ENCODE data around the gene DENND2A.
A peak's percentile ranks its signal among the peaks of the same experiment; 100 is the strongest.

DENND2A gene

DNA sequence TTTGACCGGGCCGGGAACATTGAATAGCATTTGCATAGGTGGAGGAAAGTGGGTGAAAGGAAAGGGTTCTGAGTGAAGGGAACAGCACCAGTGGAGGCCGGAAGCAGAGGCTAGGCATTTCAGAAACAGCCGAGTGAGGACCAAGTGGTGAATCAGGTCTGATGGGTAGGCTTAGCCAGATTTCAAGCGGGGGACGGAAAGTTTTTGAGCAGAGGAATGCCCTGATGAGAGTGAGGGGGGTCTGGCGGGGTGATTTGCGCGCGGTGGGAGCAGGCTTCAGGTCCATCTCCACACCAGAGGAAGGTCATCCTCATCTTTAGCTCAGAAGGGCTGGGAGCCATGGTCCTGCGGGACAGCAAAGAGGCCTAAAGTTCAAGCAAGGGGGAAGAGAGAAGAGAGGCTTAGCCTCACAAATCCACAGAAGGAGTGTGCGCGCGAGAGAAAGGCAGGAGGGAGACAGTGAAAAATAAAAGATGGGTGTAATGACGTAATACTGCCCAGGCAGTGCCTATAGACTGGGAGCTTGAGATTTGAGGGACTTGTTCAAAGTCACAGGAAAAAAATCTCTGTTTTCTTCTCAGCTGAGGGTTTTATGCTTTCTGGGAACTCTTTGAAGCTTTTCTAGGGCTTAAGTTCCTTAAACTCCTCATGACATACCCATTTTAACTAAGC is 1.0 kb upstream of the DENND2A start:
- Histone ChIP-seq H3K4me1 (peaks cover 5% of the 10 kb centered on the region), H3K9me3 (ENCODE audit: control insufficient read depth, low read length) (no peaks in the 10 kb centered on the region), H3K27ac (peak overlapping the region; percentile 68), H3K79me2 (no peaks in the 10 kb centered on the region), H3K9ac (no peak overlapping the region), H2AFZ (peak overlapping the region; percentile 100), H3K4me3 (ENCODE audit: low read depth, low read length) (no peak overlapping the region), H3K27me3 (ENCODE audit: control insufficient read depth, insufficient read depth, low read length) (no peaks in the 10 kb centered on the region), H3K36me3 (ENCODE audit: control insufficient read depth, insufficient read depth, low read length) (no peaks in the 10 kb centered on the region), H3K4me2 (ENCODE audit: low read length) (peak overlapping the region; percentile 83)
- TF ChIP-seq, protein P1, sequence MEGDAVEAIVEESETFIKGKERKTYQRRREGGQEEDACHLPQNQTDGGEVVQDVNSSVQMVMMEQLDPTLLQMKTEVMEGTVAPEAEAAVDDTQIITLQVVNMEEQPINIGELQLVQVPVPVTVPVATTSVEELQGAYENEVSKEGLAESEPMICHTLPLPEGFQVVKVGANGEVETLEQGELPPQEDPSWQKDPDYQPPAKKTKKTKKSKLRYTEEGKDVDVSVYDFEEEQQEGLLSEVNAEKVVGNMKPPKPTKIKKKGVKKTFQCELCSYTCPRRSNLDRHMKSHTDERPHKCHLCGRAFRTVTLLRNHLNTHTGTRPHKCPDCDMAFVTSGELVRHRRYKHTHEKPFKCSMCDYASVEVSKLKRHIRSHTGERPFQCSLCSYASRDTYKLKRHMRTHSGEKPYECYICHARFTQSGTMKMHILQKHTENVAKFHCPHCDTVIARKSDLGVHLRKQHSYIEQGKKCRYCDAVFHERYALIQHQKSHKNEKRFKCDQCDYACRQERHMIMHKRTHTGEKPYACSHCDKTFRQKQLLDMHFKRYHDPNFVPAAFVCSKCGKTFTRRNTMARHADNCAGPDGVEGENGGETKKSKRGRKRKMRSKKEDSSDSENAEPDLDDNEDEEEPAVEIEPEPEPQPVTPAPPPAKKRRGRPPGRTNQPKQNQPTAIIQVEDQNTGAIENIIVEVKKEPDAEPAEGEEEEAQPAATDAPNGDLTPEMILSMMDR (IDR thresholded peaks at IDR 0.05) = no peak

DNA sequence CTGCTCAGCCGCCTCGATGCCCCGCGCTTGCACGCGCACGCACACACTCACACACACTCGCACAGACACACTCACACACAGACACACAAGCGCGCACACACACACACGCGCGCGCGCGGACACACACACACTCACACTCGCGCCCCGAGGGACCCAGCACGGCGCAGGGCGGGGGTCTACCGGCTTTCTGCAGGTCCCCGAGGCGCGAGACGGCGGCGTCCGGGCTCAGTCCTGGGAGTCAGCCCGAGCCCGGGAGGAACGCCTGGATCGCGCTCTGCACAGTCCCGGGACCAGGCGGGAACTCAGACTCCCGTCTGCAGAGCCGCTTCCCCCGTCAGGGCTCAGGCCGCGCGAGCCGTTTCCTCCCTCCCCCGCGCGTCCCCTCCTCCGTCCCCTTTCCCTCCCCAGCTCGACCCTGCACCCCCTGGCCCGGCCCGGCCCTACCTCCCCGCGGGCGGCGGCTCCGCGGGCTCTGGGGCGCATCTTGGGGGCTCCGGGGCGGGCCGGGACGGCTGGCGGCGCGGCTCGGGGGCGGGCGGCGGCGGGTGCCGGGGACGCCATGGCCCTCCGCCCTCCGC is 464 bp downstream of the DENND2A start:
- Histone ChIP-seq H3K79me2 (no peaks in the 10 kb centered on the region), H3K9me3 (ENCODE audit: control insufficient read depth, low read length) (no peaks in the 10 kb centered on the region), H2AFZ (peak overlapping the region; percentile 68), H3K36me3 (ENCODE audit: control insufficient read depth, insufficient read depth, low read length) (no peaks in the 10 kb centered on the region), H3K27ac (peak overlapping the region; percentile 33), H3K4me1 (peaks cover 5% of the 10 kb centered on the region), H3K4me3 (ENCODE audit: low read depth, low read length) (peak overlapping the region; percentile 69), H3K9ac (no peak overlapping the region), H3K27me3 (ENCODE audit: control insufficient read depth, insufficient read depth, low read length) (no peaks in the 10 kb centered on the region), H3K4me2 (ENCODE audit: low read length) (peak overlapping the region; percentile 85)
- TF ChIP-seq, protein P1 (IDR thresholded peaks at IDR 0.05) = no peak

DNA sequence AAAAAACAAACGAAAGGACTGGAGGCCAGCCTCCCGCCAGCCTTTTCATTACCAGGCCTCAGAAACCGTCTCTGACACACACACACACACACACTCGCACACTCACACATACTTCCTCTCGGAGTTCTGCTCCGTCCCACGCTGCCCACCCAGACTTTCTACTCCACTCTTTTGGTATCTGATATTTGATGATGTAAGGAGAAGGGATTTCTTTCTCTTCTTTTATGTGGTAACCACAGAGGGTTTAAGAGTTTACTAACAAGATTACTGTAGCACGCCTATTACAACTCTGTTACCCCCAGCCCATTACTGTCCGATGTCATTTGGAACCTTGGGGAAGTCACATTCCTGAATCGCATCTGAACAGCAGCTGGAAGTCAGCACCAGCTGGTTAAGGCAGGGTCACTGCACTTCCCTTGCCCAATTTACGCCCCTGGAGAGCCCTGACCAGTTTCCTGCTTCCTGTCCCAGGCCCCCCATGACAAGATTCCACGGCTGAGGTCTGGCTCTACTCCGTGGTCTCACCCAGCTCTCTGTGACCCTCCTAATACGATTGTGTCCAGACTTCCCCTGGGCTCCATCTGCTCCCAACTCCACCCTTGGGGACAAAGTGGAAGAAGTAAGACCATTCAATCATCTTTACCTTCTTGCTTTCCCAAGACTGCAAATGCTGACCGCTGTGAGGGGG is 1.1 kb downstream of the DENND2A start:
- Histone ChIP-seq H3K9ac (no peak overlapping the region), H3K4me1 (peaks cover 5% of the 10 kb centered on the region), H3K4me2 (ENCODE audit: low read length) (peak overlapping the region; percentile 85), H3K27me3 (ENCODE audit: control insufficient read depth, insufficient read depth, low read length) (no peaks in the 10 kb centered on the region), H3K36me3 (ENCODE audit: control insufficient read depth, insufficient read depth, low read length) (no peaks in the 10 kb centered on the region), H3K27ac (peak overlapping the region; percentile 33), H3K9me3 (ENCODE audit: control insufficient read depth, low read length) (no peaks in the 10 kb centered on the region), H3K79me2 (no peaks in the 10 kb centered on the region), H3K4me3 (ENCODE audit: low read depth, low read length) (peak overlapping the region; percentile 69), H2AFZ (peak overlapping the region; percentile 68)
- TF ChIP-seq, protein P1 (IDR thresholded peaks at IDR 0.05) = no peak

DNA sequence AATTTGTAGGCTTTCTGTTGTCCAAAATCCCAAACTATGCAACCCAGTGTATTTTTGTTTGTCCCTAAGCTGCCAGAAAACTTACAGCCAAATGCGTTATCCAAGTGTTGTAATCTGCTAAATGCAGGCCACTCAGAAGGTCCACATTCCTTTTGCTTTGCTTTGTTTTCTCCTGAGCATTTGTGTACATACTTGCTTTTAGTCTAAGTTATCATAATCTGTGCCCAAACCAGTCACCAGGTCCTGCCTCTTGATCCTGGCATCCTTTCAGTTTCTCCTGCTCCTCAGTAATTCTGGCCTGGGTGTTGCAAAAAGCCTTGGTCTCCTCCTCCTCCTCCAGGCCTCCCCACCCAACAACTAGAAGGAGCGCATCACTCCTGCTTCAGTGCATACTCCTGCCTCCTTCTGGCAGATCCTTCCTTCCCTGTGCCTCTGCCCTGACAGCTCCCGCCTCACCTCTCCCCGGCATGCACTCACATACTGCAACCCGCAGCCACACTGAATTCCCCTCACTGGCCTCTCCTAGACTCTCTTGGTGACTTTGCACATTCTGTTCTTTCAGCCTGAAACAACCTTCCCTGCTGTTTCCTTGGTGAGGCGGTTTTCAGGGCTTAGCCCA is 2.3 kb downstream of the DENND2A start:
- no peaks in the 10 kb centered on the region for H3K27me3 ChIP-seq (ENCODE audit: control insufficient read depth, insufficient read depth, low read length)
- TF ChIP-seq, protein P1 (IDR thresholded peaks at IDR 0.05) = no peak

More for the DNA sequence above, 2.3 kb downstream of the DENND2A start:
- no peak overlapping the region for H3K4me2 ChIP-seq (ENCODE audit: low read length)
- H3K27ac ChIP-seq = no peak overlapping the region
- no peak overlapping the region for H3K9ac ChIP-seq
- no peaks in the 10 kb centered on the region for H3K9me3 ChIP-seq (ENCODE audit: control insufficient read depth, low read length)
- no peak overlapping the region for H3K4me3 ChIP-seq (ENCODE audit: low read depth, low read length)
- peaks cover 5% of the 10 kb centered on the region for H3K4me1 ChIP-seq
- H2AFZ ChIP-seq = no peak overlapping the region
- H3K79me2 ChIP-seq = no peaks in the 10 kb centered on the region
- no peaks in the 10 kb centered on the region for H3K36me3 ChIP-seq (ENCODE audit: control insufficient read depth, insufficient read depth, low read length)

Data from parathyroid adenoma (tissue), 2 donors.